H54 (cell line): ENCODE results near the gene PIAS3.
"Not testable (repeated sequence)": the region's sequence is repeated elsewhere in the genome, so short reads cannot be mapped to it uniquely, and the experiment has no call there.

Experiments
- DNase-seq: peaks from one replicate; pipeline ENCODE4 v3.0.0; 2011; ENCODE audit warnings: low spot score, mixed read lengths; ENCODE audit not compliant: insufficient read length
- FAIRE-seq: peaks from 3 replicates; lab custom pipeline; 2011; peaks lifted over from hg19 to GRCh38; lab: Jason Lieb, UNC
- POLR2A ChIP-seq: IDR thresholded peaks from 2 replicates; pipeline ENCODE4 v1.6.1; 2011; ENCODE audit warnings: low read depth, mild to moderate bottlenecking, low read length

PIAS3 gene

GRCh38 chr1:145857170-145857569 is 1.7 kb downstream of the PIAS3 start:
- TF ChIP-seq POLR2A, result no peak
- no peak for FAIRE-seq

GRCh38 chr1:145855426-145855948 is 3.4 kb downstream of the PIAS3 start:
- DNase-seq, result no peak
- no peak for TF ChIP-seq POLR2A
- FAIRE-seq, result no peak

More at GRCh38 chr1:145857170-145857569, 1.7 kb downstream of the PIAS3 start:
- DNase-seq, result no peak

- FAIRE-seq, result no peak
- no peak for TF ChIP-seq POLR2A
- peak; percentile 49 for DNase-seq
Observed at GRCh38 chr1:145849356-145850160, 9.3 kb downstream of the PIAS3 start.

- DNase-seq, result no peak
- TF ChIP-seq POLR2A, result no peak
- no peak for FAIRE-seq
Observed at GRCh38 chr1:145847827-145848226, 11.1 kb downstream of the PIAS3 start.

GRCh38 chr1:145846201-145846612 is 12.7 kb downstream of the PIAS3 start:
- TF ChIP-seq POLR2A, result no peak
- DNase-seq, result no peak
- no peak for FAIRE-seq

- DNase-seq, result peak; percentile 82
- no peak for FAIRE-seq
- TF ChIP-seq POLR2A, result peak; percentile 20; the same call in 1 of the 2 replicates
Observed at GRCh38 chr1:145845514-145846161, 13.2 kb downstream of the PIAS3 start, which contains the start of gene NUDT17. NUDT17 (plus strand) TSS chr1:145845630; CDS start chr1:145845641, 11 bp downstream.

- no peak for FAIRE-seq
- no peak for TF ChIP-seq POLR2A
- no peak for DNase-seq
Observed at GRCh38 chr1:145845144-145845513, 13.8 kb downstream of the PIAS3 start.

GRCh38 chr1:145843031-145843430 is 15.8 kb downstream of the PIAS3 start:
- no peak for DNase-seq
- TF ChIP-seq POLR2A, result no peak
- FAIRE-seq, result no peak

GRCh38 chr1:145837656-145838055 is 21.2 kb downstream of the PIAS3 start:
- FAIRE-seq (no peak), DNase-seq (no peak)
- TF ChIP-seq POLR2A, result no peak

GRCh38 chr1:145830810-145831209 is 28.1 kb downstream of the PIAS3 start:
- not testable (repeated sequence) for DNase-seq, FAIRE-seq

- FAIRE-seq (no peak), DNase-seq (no peak)
- TF ChIP-seq POLR2A, result no peak
Observed at GRCh38 chr1:145828367-145829026, 30.4 kb downstream of the PIAS3 start.

GRCh38 chr1:145827966-145828365 is 30.9 kb downstream of the PIAS3 start:
- DNase-seq, result no peak
- no peak for FAIRE-seq
- no peak for TF ChIP-seq POLR2A

- DNase-seq, result no peak
- no peak for FAIRE-seq
- TF ChIP-seq POLR2A, result no peak
Observed at GRCh38 chr1:145826030-145826429, 32.9 kb downstream of the PIAS3 start.

GRCh38 chr1:145824499-145824842 is 34.4 kb downstream of the PIAS3 start:
- no peak for TF ChIP-seq POLR2A
- DNase-seq (no peak), FAIRE-seq (no peak)
